GM10248 (cell line): ENCODE results near the gene CDK5.

Source experiments
- CTCF ChIA-PET: fragments of 300-600 bp; sonication (Branson Sonifier 250); formaldehyde crosslinking; extraction: SDS; loops from one replicate; lab custom pipeline; 2021; ENCODE audit warnings: antibody characterized with exemption; lab: Yijun Ruan, JAX
- POLR2A ChIA-PET: fragments of 350-650 bp; sonication (Branson Sonifier 250); formaldehyde crosslinking; extraction: SDS; loops from one replicate; lab custom pipeline; 2020; ENCODE audit warnings: antibody characterized with exemption; lab: Yijun Ruan, JAX
- DNase-seq: peaks from one replicate; pipeline ENCODE4 v3.0.0; 2012; ENCODE audit errors: extremely low spot score
- CTCF ChIP-seq: IDR thresholded peaks from 2 replicates; pipeline ENCODE4 v1.5.1; 2012; ENCODE audit warnings: mild to moderate bottlenecking, low read depth; ENCODE audit errors: extremely low read depth, missing control alignments, control extremely low read depth

The CDK5 gene

GRCh38 chr7:151062399-151063211 is 4.9 kb upstream of the CDK5 start:
- TF ChIP-seq CTCF, result no peak
- ChIA-PET CTCF (interaction anchor here (0.8 to 2.5 kb wide), 3 partner anchors 14 to 49 kb away, joined by 4 to 7 read pairs (median 4); no protein-coding TSS in a partner anchor), POLR2A (interaction anchor here (0.6 kb wide), 1 partner anchor 23 kb away, joined by 3 read pairs; the partner anchor contains the start of gene AGAP3)
- DNase-seq, result no peak

- no peak for TF ChIP-seq CTCF
- no peak for DNase-seq
- ChIA-PET CTCF (interaction anchor here (0.8 to 2.5 kb wide), 3 partner anchors 14 to 49 kb away, joined by 4 to 7 read pairs (median 4); no protein-coding TSS in a partner anchor), POLR2A (interaction anchor here (0.6 kb wide), 1 partner anchor 24 kb away, joined by 3 read pairs; the partner anchor contains the start of gene AGAP3)
Observed at GRCh38 chr7:151062111-151062398, 4.4 kb upstream of the CDK5 start.

- ChIA-PET CTCF (interaction anchor here (2.1 to 2.5 kb wide), 2 partner anchors 15 to 42 kb away, joined by 4 to 7 read pairs; no protein-coding TSS in a partner anchor), POLR2A (no interaction called here)
- no peak for TF ChIP-seq CTCF
- no peak for DNase-seq
Observed at GRCh38 chr7:151061213-151062110, 3.8 kb upstream of the CDK5 start.

GRCh38 chr7:151060416-151061212 is 2.9 kb upstream of the CDK5 start:
- ChIA-PET CTCF (interaction anchor here (0.8 to 2.5 kb wide), 7 partner anchors 14 to 50 kb away, joined by 3 to 7 read pairs (median 5); no protein-coding TSS in a partner anchor), POLR2A (no interaction called here)
- no peak for DNase-seq
- TF ChIP-seq CTCF, result no peak

- no peak for DNase-seq
- CTCF ChIA-PET, result interaction anchor here (0.8 to 1.3 kb wide), 5 partner anchors 14 to 51 kb away, joined by 3 to 7 read pairs (median 5); no protein-coding TSS in a partner anchor
- TF ChIP-seq CTCF, result no peak
- POLR2A ChIA-PET, result no interaction called here
Observed at GRCh38 chr7:151060113-151060415, 2.4 kb upstream of the CDK5 start.
